Stimulated activated CD8-positive, alpha-beta memory T cell treated with anti-CD3 and anti-CD28 coated beads, Interleukin-15, amount 100 ng/mL, for 4 hours (primary cell): Measurements from ENCODE around the gene CA6.
"Not testable (repeated sequence)": the region's sequence is repeated elsewhere in the genome, so short reads cannot be mapped to it uniquely, and the experiment has no call there.

ENCODE experiments used
- DNase-seq, 2 donors: peaks; one replicate each; pipeline ENCODE4 v3.0.0-alpha.2; 2020; ENCODE audit warnings: low read depth in 2 of 2

CA6 gene

GRCh38 chr1:8945568-8945967, at the start of gene CA6:
Gene CA6, plus strand, starts transcription at chr1:8945868. Its CDS starts 19 bp downstream, at chr1:8945887.
- DNase-seq: no peak

GRCh38 chr1:8896775-8897174, 48.9 kb upstream of the CA6 start:
- DNase-seq: not testable (repeated sequence)

GRCh38 chr1:8897505-8897904, 48.2 kb upstream of the CA6 start:
- DNase-seq: not testable (repeated sequence)

GRCh38 chr1:8898418-8898817, 47.2 kb upstream of the CA6 start:
- not testable (repeated sequence) for DNase-seq

DNA sequence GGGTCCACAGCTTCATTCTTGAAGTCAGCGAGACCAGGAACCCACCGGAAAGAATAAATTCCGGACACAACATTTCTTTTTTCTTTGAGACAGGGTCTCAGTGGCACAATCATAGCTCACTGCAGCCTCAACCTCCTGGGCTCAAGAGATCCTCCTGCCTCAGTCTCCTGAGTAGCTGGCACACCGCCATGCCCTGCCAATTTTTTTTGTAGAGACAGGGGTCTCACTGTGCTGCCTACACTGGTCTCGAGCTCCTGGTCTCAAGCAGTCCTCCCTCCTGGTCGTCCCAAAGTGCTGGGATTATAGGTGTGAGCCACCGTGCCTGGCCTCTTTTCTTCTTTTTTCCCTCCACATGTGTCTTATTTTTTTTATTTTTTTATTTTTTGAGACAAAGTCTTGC, 46.6 kb upstream of the CA6 start:
- DNase-seq: no peak

- DNase-seq: not testable (repeated sequence)
These were observed 45.0 kb upstream of the CA6 start for GRCh38 chr1:8900684-8901083.

GRCh38 chr1:8902765-8903164, 42.9 kb upstream of the CA6 start:
- no peak for DNase-seq

DNA sequence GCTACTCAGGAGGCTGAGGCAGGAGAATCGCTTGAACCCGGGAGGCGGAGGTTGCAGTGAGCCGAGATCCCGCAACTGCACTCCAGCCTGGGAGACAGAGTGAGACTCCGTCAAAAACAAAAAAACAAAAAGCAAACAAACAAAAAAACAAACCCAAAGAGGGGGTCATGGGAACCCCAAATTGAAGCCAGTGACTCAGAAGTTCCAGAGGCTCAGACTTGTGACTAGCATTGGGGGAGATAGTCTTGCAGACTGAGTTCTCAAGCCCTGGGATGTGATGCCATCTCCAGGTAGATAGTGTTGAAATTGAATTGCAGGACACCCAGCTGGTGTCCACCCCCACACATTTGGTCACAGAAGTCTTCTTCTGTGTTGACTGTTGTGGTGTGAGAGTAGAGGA, 42.3 kb upstream of the CA6 start:
- DNase-seq: no peak

DNA sequence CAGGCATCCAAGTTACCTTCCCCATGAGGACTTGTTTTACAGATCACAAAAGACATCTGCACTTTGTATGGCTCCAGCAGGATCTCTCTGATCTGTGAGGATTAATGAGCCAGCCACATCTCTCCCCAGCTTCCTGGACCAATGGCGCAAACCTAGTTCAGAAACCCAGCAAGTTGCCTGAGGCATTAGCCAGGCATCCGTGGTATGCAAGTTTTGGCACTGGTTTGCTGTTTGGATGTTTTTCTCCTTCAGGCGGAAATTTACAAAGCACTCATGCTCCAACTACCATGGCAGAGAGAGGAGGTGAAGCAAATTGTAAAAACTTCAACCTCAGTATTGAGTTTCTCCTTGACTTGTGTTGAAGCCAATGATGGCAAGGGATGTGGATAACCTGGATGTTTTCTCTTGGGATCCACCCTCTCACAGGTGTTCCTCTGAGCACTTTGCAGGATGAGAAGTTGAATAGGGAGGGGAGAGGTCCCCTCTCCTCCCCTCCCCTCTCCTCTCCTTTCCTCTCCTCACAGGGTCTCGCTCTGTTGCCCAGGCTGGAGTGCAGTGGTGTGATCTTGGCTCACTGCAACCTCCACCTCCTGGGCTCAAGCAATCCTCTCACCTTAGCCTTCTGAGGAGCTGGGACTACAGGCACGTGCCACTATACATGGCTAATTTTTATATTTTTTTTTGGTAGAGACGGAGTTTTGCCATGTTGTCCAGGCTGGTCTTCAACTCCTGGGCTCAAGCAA, 41.6 kb upstream of the CA6 start:
- DNase-seq: no peak

- DNase-seq: no peak
These were observed 40.0 kb upstream of the CA6 start for GRCh38 chr1:8905582-8906191.

DNA sequence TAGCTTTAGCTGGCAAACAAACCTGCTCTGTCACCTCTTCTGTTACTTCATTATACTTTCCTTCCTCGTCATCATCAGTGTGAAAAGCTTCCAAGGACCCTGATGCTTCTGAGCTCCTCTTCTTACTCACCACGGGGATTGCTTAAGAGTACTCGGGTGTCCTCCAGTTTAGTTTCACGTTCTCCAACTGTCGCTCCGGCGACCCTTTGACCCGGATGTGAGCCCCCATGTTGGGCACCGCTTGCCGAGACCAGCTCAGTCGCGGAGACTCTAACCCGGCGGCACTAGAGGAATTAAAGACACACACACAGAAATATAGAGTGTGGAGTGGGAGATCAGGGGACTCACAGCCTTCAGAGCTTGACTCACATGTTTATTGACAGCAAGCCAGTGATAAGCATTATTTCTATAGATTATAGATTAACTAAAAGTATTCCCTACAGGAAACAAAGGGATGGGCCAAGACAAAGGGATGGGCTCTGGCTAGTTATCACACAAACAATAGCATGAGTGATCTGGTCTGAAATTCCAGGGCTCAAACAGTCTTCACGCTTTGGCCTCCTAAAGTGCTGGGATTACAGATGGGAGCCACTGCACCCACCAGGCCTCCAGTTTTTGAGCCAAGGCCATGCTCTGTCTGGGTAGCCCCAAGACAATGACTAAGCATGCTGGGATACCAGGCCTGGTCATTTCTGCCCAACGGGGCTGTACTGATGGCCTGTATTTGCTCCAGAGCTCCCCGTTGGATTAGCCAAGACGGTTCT, 37.1 kb upstream of the CA6 start:
- DNase-seq: no peak

DNA sequence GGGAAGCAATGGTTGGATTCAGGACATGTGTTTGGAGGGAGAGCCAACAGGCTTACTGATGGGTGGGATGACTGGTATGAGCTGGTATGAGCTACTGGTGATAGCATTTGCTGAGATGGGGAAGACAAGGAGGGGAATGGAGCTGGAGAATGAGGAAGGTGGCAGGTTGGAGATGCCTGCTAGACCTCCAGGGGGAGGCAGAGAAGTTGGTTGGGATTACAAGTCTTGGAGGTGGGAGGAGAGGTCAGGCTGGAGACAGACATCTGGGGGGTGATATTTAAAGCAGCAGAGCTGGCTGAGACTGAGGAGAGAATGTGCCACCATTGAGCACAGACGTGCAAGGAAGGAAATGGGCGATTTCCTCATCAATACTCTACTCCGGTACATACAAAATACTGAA, 35.3 kb upstream of the CA6 start:
- DNase-seq: no peak

DNA sequence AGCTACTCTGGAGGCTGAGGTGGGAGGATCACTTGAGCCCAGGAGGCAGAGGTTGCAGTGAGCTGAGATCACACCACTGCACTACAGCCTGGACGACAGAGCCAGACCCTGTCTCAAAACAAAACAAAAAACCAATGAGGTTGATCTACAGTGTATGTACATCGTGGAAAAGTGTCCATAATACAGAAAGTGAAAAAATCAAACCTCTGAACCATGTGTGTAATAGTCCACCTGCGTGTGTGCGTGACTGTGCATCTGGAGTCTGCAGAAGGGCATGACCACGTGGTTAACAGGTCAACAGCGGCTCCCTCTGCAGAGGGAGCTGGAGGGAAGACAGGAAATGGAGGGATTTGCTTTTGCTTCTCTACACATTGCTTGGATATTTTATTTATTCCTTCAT, 34.8 kb upstream of the CA6 start:
- no peak for DNase-seq

DNA sequence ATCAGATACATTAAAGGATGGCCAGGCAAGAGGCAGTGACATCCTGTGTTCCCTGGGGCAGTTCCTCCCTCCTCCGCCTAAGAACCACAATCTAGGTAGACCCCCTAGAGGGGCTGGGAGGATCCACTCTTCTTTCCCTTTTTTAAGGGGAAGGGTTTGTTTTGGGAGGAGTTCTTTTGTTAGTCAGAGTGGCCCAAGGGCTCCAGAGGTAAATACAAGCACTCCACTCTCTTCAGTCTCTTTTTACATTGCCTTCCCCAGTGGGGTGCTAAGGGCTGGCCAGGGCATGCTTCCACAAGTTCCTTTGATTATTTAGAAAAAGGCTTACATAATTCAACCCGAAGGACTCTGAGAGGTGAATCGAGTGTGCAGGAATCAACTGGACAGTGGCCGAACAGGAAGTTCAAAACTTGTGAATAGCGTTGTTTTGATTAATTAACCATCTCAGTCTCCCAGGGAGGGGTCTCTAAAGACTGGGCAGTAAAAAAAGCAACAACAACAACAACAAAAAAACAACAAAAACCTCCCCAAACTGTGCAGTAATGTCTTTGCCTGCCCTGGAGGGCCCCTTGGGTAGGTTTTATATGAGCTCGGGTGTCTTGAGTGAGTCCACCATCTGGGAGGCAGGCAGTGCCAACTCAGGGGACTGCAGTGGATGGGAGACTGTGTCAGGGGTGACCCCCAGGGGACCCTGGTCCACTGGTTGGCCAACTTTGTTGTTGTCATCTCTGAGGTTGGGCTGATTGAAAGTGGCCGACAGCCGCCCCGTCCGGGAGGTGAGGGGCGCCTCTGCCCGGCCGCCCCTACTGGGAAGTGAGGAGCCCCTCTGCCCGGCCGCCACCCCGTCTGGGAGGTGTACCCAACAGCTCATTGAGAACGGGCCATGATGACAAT, 34.0 kb upstream of the CA6 start:
- no peak for DNase-seq

GRCh38 chr1:8913457-8913856, 32.2 kb upstream of the CA6 start:
- DNase-seq: no peak

DNA sequence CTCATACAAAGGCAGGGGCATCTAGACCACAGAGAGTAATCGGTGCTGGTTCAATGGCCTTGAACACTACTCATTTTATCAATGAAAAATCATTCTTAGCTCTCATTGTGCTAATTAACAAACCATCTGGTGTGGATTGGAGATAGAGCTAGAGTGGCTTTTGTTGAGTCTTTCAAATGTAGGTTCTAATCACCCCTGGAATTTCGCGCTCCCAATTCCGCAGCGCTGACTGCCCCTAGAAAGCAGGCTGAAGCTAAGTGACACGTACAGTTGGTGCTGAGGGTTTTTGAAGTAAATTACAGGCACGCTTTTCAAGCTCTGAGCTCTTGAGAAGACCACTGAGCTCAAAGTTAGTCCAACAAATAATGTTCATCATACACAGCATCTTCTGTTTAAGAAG, 31.2 kb upstream of the CA6 start:
- DNase-seq: no peak

DNA sequence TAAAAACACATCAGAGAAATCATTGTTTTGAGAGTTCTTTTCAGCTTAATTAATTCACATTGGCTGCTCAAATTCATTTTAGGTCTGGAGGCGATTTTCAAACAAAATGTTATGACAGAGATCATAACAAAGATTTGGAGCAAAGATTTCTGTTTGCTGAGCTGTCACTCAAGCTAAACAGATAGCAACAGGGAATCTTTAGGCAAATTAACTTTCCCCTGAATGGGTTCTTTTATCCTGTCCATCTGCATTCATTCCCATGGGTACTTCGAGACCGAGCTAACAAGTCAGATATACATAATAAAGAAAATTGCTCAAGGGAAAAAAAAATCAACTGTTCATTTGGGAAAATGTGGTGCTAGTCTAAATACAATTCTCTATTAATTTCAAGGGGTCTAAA, 30.2 kb upstream of the CA6 start:
- DNase-seq: no peak

DNA sequence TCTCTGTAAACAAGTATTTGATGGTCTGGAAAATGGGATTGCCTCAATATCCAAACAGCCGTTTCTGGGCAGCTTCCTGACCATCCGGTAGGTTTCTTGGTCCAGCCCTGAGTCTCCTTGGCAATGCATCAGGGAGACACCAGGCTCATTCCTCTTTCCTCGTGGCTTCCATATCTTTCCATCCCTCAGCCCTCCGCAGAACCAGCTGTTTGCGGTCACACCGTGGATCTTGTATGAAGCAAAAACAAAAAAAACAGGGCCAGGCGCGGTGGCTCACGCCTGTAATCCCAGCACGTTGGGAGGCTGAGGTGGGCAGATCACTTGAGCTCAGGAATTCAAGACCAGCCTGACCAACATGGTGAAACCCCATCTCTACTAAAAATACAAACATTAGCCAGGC, 28.1 kb upstream of the CA6 start:
- DNase-seq: not testable (repeated sequence)

GRCh38 chr1:8922962-8923361, 22.7 kb upstream of the CA6 start:
- no peak for DNase-seq

GRCh38 chr1:8925406-8925805, 20.3 kb upstream of the CA6 start:
- DNase-seq: no peak

GRCh38 chr1:8925960-8926359, 19.7 kb upstream of the CA6 start:
- no peak for DNase-seq
